Spleen (tissue), 11 donors: ENCODE measurements around the gene FIZ1. TPM values are rescaled to one million over a fixed set of nuclear protein-coding genes. Genes with fewer than 3 reads are reported as not detected.

Experiments used
- DNase-seq: peaks from one replicate; pipeline ENCODE4 v3.0.0-alpha.2; 2020
- H3K27ac ChIP-seq, 8 donors: fragments of 200-600 bp; sonication (generic) in 7 of 8; 1 replicate in 4 of 8; 2 replicates in 4 of 8; pipeline versions ENCODE4 v1.5.0 to v1.8.0; 2016 to 2021; ENCODE audit warnings: inconsistent platforms in 4 of 8, mild to moderate bottlenecking in 4 of 8, moderate library complexity in 1 of 8
- H3K27me3 ChIP-seq, 7 donors: fragments of 200-600 bp; sonication (generic) in 6 of 7; replicated peaks in 1 of 7; 1 replicate in 4 of 7; 2 replicates in 3 of 7; pipeline versions ENCODE4 v1.5.0 to v1.8.0; 2016 to 2021; ENCODE audit warnings: inconsistent platforms in 3 of 7, mild to moderate bottlenecking in 1 of 7
- H3K36me3 ChIP-seq, 6 donors: fragments of 200-600 bp; sonication (generic) in 5 of 6; 1 replicate in 4 of 6; 2 replicates in 2 of 6; pipeline versions ENCODE4 v1.5.0 to v1.8.0; 2016 to 2021; ENCODE audit warnings: inconsistent platforms in 2 of 6
- H3K4me1 ChIP-seq, 6 donors: fragments of 200-600 bp; sonication (generic) in 5 of 6; 1 replicate in 3 of 6; 2 replicates in 3 of 6; pipeline versions ENCODE4 v1.5.0 to v1.8.0; 2016 to 2021; ENCODE audit warnings: inconsistent platforms in 3 of 6
- H3K4me3 ChIP-seq, 8 donors: fragments of 200-600 bp; sonication (generic) in 7 of 8; 1 replicate in 4 of 8; 2 replicates in 4 of 8; pipeline versions ENCODE4 v1.5.0 to v1.8.0; 2016 to 2021; ENCODE audit warnings: inconsistent platforms in 4 of 8, mild to moderate bottlenecking in 4 of 8, moderate library complexity in 2 of 8
- H3K9me3 ChIP-seq, 8 donors: fragments of 200-600 bp; sonication (generic) in 7 of 8; 1 replicate in 4 of 8; 2 replicates in 4 of 8; pipeline versions ENCODE4 v1.5.0 to v1.8.0; 2016 to 2021; ENCODE audit warnings: inconsistent platforms in 4 of 8
- CTCF ChIP-seq, 11 experiments: fragments of 200-600 bp in 7 of 11; fragments of 450-650 bp in 4 of 11; sonication (generic) in 4 of 11; IDR thresholded peaks in 8 of 11; conservative IDR thresholded peaks in 3 of 11; 1 replicate in 7 of 11; 2 replicates in 4 of 11; pipeline versions ENCODE4 v1.4.0 to v1.8.0; 2016 to 2021; ENCODE audit warnings: antibody characterized with exemption in 11 of 11, inconsistent platforms in 4 of 11, mild to moderate bottlenecking in 1 of 11
- POLR2A ChIP-seq, 3 donors: fragments of 450-650 bp; IDR thresholded peaks; one replicate each; pipeline ENCODE4 v1.5.1; 2017; ENCODE audit warnings: antibody characterized with exemption in 3 of 3, mild to moderate bottlenecking in 1 of 3
- POLR2AphosphoS5 ChIP-seq, 3 donors: sonication (generic); formaldehyde crosslinking; IDR thresholded peaks; one replicate each; pipeline ENCODE4 v1.5.1; 2017; ENCODE audit warnings: antibody characterized with exemption in 3 of 3
- WGBS, 5 donors: extraction: QIAGEN DNeasy Blood & Tissue Kit in 3 of 5; methylation state at CpG; one replicate each; pipeline versions ENCODE4 v1.1.5 to v1.1.7; 2013 to 2018; 5-methylcytosine and 5-hydroxymethylcytosine counted together
- intact Hi-C: fragments of 100-400 bp; cut with DNase I; formaldehyde crosslinking; loops from one replicate; pipeline ENCODE4 v1.15.0; 2023; ENCODE audit warnings: low total_unique reads
- polyA plus RNA-seq, 3 donors: library from polyadenylated mRNA; stranded (reverse); fragments of 200-250 nt; gene quantifications; one replicate each; pipeline ENCODE4 v1.2.1, GENCODE V29; 2013
- total RNA-seq, 7 donors: library from RNA; depleted of rRNA in 3 of 7; stranded (reverse); fragments of >200 nt in 3 of 7; fragmentation: NEBNext Ultra II Directional in 4 of 7; extraction: Animal tissue kit (Norgen Biotek cat#: 25700) in 4 of 7; gene quantifications; one replicate each; pipeline versions ENCODE4 v1.1.0 to v1.2.1, GENCODE V29; 2016 to 2021
- donor health status: healthy with polysubstance abuse.
- donor health status: DM: no; HTN: no; CAD: no; lungs with moderate emphysema.
- donor health status: DM: no; HTN: no; CAD: no.
- donor health status: Bipolar disorder and iron deficiency.
- donor health status: healthy.
- donor health status: DM: no; HTN: no; CAD: no.
- donor health status: DM: yes; HTN: yes; CAD: no.

The FIZ1 gene
- total and polyA plus RNA-seq, 10 donors: 5.1 to 17.3 (median 10.9) TPM

GRCh38 chr19:55552206-55552605 lies 47.1 kb downstream of the FIZ1 start:
- peaks cover 0 to 53% (median 7%) of the 10 kb centered on the region in 7 donors for H3K27me3 ChIP-seq
- TF ChIP-seq POLR2AphosphoS5 (IDR thresholded peaks at IDR 0.05) (no peak), POLR2A (IDR thresholded peaks at IDR 0.05) (no peak), CTCF (IDR thresholded peaks at IDR 0.05 in 8 of 11, conservative IDR thresholded peaks at IDR 0.05 in 3 of 11) (no peak)
- H3K36me3 ChIP-seq: no peaks in the 10 kb centered on the region
- no peaks in the 10 kb centered on the region for H3K9me3 ChIP-seq
- no peak for DNase-seq
- WGBS, 5 donors: 77 to 90% (median 81%) methylated on average over 5 of the region's 5 CpGs
- peaks cover 0 to 4% (median 0%) of the 10 kb centered on the region in 6 donors for H3K4me1 ChIP-seq
- H3K27ac ChIP-seq: no peak overlapping the region
- no peak overlapping the region for H3K4me3 ChIP-seq
- intact Hi-C loops: no loop called here

DNA sequence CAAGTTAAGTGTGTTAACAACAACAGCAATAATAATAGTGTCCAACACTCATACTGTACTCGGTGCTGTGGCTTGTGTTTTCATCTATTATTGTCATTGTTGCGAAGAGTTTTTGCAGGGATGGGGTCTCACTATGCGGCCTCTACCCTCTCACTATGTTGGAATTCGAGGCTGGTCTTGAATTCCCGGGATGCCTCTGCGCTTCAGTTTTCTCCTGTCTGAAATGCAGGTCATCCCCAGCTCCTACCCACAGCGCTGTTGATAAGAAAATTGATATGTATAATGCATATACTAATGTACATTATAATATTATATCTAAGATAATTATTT lies 49.0 kb downstream of the FIZ1 start:
- DNase-seq: no peak
- intact Hi-C loops: no loop called here
- Histone ChIP-seq H3K27me3 (peaks cover 0 to 72% (median 9%) of the 10 kb centered on the region in 7 donors), H3K36me3 (no peaks in the 10 kb centered on the region), H3K27ac (no peak overlapping the region), H3K9me3 (no peaks in the 10 kb centered on the region), H3K4me1 (peaks cover 0 to 7% (median 0%) of the 10 kb centered on the region in 6 donors), H3K4me3 (no peak overlapping the region)
- TF ChIP-seq POLR2AphosphoS5 (IDR thresholded peaks at IDR 0.05) (no peak), POLR2A (IDR thresholded peaks at IDR 0.05) (no peak), CTCF (IDR thresholded peaks at IDR 0.05 in 8 of 11, conservative IDR thresholded peaks at IDR 0.05 in 3 of 11) (no peak)
- WGBS, 5 donors: 68 to 83% (median 74%) methylated on average over 7 of the region's 7 CpGs

DNA sequence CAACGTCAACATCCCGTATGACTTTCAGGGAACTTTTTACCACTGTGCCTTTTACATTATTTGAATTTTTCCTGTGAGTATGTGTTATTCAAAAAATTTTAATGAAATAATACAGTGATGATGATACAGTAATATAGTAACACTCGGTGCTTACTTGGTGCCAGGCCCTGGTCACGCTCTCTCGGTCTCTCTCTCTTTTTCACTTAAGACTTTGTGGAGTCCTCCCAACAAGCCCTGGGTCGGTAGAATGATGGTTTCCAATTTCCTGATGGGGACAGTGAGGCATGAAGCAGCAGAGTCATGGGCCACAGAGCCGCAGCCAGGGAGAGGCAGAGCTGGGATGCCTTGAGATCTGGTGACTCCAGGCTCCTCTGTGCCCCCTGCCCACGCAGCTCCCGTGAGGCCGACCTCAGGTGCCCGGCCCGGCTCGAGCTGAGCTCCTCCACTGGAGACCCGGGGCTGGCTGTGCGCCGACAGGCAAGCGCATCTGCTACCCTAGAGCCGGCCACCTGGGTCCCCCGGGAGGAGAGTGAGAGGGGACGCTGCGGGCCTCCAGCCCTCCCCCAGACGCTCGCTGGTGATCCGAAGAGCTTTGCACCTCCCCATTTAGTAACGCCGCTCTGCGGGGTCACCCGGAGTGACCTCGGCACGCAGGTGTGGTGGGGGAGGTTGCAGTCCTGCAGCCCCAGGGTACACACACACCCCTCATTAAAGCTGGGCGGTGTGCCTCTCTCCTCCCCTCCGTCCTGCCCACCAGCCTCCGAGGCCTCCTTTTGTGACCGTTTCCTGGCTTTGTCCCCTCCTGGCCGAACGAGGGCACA lies 49.6 kb downstream of the FIZ1 start:
- no peaks in the 10 kb centered on the region for H3K36me3 ChIP-seq
- no peaks in the 10 kb centered on the region for H3K9me3 ChIP-seq
- H3K4me3 ChIP-seq: no peak overlapping the region
- H3K27me3 ChIP-seq: peaks cover 0 to 78% (median 9%) of the 10 kb centered on the region in 7 donors
- H3K27ac ChIP-seq: no peak overlapping the region
- intact Hi-C loops: no loop called here
- TF ChIP-seq POLR2AphosphoS5 (IDR thresholded peaks at IDR 0.05) (no peak), POLR2A (IDR thresholded peaks at IDR 0.05) (no peak), CTCF (IDR thresholded peaks at IDR 0.05 in 8 of 11, conservative IDR thresholded peaks at IDR 0.05 in 3 of 11) (no peak)
- DNase-seq: no peak
- WGBS, 5 donors: 39 to 62% (median 52%) methylated on average over 17 to 36 of the region's 36 CpGs
- H3K4me1 ChIP-seq: peaks cover 0 to 7% (median 0%) of the 10 kb centered on the region in 6 donors

DNA sequence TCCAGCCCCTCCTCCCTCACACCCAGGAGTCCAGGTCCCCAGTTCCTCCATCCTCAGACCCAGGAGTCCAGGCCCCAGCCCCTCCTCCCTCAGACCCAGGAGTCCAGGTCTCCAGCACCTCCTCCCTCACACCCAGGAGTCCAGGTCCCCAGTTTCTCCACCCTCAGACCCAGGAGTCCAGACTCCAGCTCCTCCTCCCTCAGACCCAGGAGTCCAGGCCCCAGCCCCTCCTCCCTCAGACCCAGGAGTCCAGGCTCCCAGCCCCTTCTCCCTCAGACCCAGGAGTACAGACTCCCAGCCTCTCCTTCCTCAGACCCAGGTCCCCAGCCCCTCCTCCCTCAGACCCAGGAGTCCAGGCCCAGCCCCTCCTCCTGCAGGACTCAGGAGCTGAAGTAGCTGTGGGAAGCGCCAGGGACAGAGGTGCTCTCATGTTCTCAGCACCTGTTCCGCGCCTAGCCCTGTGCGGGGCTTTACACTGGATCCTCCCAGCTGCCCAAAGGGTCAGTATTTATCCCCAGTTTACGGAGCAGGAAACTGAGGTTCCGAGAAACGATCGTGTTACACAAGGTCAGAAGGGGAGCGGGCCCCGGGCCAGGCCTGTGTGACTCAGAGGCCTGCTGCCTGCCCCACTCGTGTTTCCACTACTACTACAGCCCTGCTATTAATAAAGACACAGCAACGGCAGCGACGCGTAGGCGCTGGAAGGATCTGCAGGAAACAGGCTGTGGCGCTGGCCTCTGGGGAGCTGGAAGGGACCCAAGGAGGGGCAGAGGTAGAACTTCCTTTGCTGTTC lies 52.3 kb downstream of the FIZ1 start:
- intact Hi-C loops: no loop called here
- H3K27me3 ChIP-seq: peaks cover 0 to 76% (median 9%) of the 10 kb centered on the region in 7 donors

More for the DNA sequence above, 52.3 kb downstream of the FIZ1 start:
- H3K9me3 ChIP-seq: no peaks in the 10 kb centered on the region
- 14 to 19% (median 18%) methylated on average over 13 to 17 of the region's 17 CpGs for WGBS, 5 donors
- TF ChIP-seq POLR2AphosphoS5 (IDR thresholded peaks at IDR 0.05): no peak
- TF ChIP-seq POLR2A (IDR thresholded peaks at IDR 0.05): no peak
- no peak for TF ChIP-seq CTCF (IDR thresholded peaks at IDR 0.05 in 8 of 11, conservative IDR thresholded peaks at IDR 0.05 in 3 of 11)
- DNase-seq: no peak
- no peaks in the 10 kb centered on the region for H3K36me3 ChIP-seq
- H3K27ac ChIP-seq: peak overlapping the region in 1 of 8 donors; percentile 13
- H3K4me3 ChIP-seq: no peak overlapping the region
- H3K4me1 ChIP-seq: peaks cover 0 to 7% (median 0%) of the 10 kb centered on the region in 6 donors
